KG1 (cell line): Measurements from ENCODE around the gene STK32A.
A peak's percentile ranks its signal among the peaks of the same experiment; 100 is the strongest.
"Not testable (repeated sequence)": the region's sequence is repeated elsewhere in the genome, so short reads cannot be mapped to it uniquely, and the experiment has no call there.

Experiments
- DNase-seq: peaks from one replicate; lab custom pipeline; 2025; lab: John Stamatoyannopoulos, UW

The STK32A gene

GRCh38 chr5:147234825-147235635, at the start of gene STK32A:
STK32A (plus strand) TSS chr5:147235026; CDS start chr5:147239635, 4,609 bp downstream.
- DNase-seq, result no peak

- DNase-seq, result no peak
These were observed 47.7 kb upstream of the STK32A start for GRCh38 chr5:147187099-147187540.

GRCh38 chr5:147188200-147189108, 46.4 kb upstream of the STK32A start:
- DNase-seq, result peak; percentile 22

- no peak for DNase-seq
These were observed 45.8 kb upstream of the STK32A start for GRCh38 chr5:147189109-147189424.

- DNase-seq, result no peak
These were observed 44.5 kb upstream of the STK32A start for GRCh38 chr5:147190331-147190730.

GRCh38 chr5:147193123-147193522, 41.7 kb upstream of the STK32A start:
- no peak for DNase-seq

GRCh38 chr5:147200004-147200403, 34.8 kb upstream of the STK32A start:
- no peak for DNase-seq

GRCh38 chr5:147203213-147203612, 31.6 kb upstream of the STK32A start:
- DNase-seq, result no peak

GRCh38 chr5:147204576-147204975, 30.2 kb upstream of the STK32A start:
- DNase-seq, result no peak

GRCh38 chr5:147208134-147208533, 26.7 kb upstream of the STK32A start:
- no peak for DNase-seq

GRCh38 chr5:147216552-147217154, 18.2 kb upstream of the STK32A start:
- no peak for DNase-seq

- DNase-seq, result no peak
These were observed 11.5 kb upstream of the STK32A start for GRCh38 chr5:147223343-147223742.

GRCh38 chr5:147223948-147224791, 10.7 kb upstream of the STK32A start:
- DNase-seq, result no peak

GRCh38 chr5:147225938-147226337, 8.9 kb upstream of the STK32A start:
- no peak for DNase-seq

GRCh38 chr5:147226512-147226911, 8.3 kb upstream of the STK32A start:
- DNase-seq, result no peak

- DNase-seq, result no peak
These were observed 494 bp upstream of the STK32A start for GRCh38 chr5:147234239-147234824.

GRCh38 chr5:147240266-147240985, 5.6 kb downstream of the STK32A start:
- DNase-seq, result no peak

GRCh38 chr5:147243238-147243637, 8.4 kb downstream of the STK32A start:
- DNase-seq, result not testable (repeated sequence)

- DNase-seq, result no peak
These were observed 10.7 kb downstream of the STK32A start for GRCh38 chr5:147245381-147246165.

- DNase-seq, result no peak
These were observed 13.7 kb downstream of the STK32A start for GRCh38 chr5:147248561-147248960.
